Endothelial cell of umbilical vein (primary cell): ENCODE results near the gene SEC61A1. TPM values are rescaled to one million over a fixed set of nuclear protein-coding genes. Genes with fewer than 3 reads are reported as not detected.

ENCODE experiments used
- BruUV-seq: library from RNA; stranded (reverse); fragments of 400-500 nt; replicated peaks from 2 replicates; lab custom pipeline; 2021; lab: Mats Ljungman, UMichigan
- CTCF ChIA-PET: fragments of 300-600, 350-600 bp; sonication (Branson Sonifier 250); formaldehyde crosslinking; loops from one replicate; lab custom pipeline; 2021; ENCODE audit warnings: antibody characterized with exemption, inconsistent platforms; lab: Charles Lee
- POLR2A ChIA-PET: fragments of 300-600, 350-600 bp; sonication (Branson Sonifier 250); formaldehyde crosslinking; loops from one replicate; lab custom pipeline; 2021; ENCODE audit warnings: antibody characterized with exemption, inconsistent platforms; lab: Charles Lee
- DNase-seq: peaks from one replicate; pipeline ENCODE4 v3.0.0-alpha.2; 2011; ENCODE audit warnings: low read depth, low spot score
- FAIRE-seq: peaks from 2 replicates; lab custom pipeline; 2011; peaks lifted over from hg19 to GRCh38; lab: Jason Lieb, UNC
- H2AFZ ChIP-seq: 2 replicates; pipeline ENCODE4 v1.6.0; 2012; ENCODE audit warnings: low read depth, low read length, control low read depth, inconsistent platforms
- H3K27ac ChIP-seq: 2 replicates; pipeline ENCODE4 v1.5.1; 2011; ENCODE audit warnings: low read depth, mild to moderate bottlenecking, control low read depth, low read length, moderate library complexity; ENCODE audit not compliant: insufficient read depth
- H3K27me3 ChIP-seq, 2 experiments: 2 replicates each; pipeline versions ENCODE4 v1.6.0 to v1.6.1; 2011; ENCODE audit warnings: low read length in 2 of 2, mixed read lengths in 1 of 2; ENCODE audit not compliant: control insufficient read depth in 2 of 2, insufficient read depth in 2 of 2
- H3K36me3 ChIP-seq, 2 experiments: 2 replicates in 1 of 2; 3 replicates in 1 of 2; pipeline ENCODE4 v1.5.1; 2011; ENCODE audit warnings: low read length in 2 of 2, mild to moderate bottlenecking in 1 of 2, moderate library complexity in 1 of 2; ENCODE audit not compliant: control insufficient read depth in 2 of 2, insufficient read depth in 2 of 2; ENCODE audit errors: extremely low read depth in 1 of 2
- H3K4me1 ChIP-seq: 3 replicates; pipeline ENCODE4 v1.5.1; 2011; ENCODE audit warnings: mild to moderate bottlenecking, low read length; ENCODE audit not compliant: control insufficient read depth, insufficient read depth; ENCODE audit errors: extremely low read depth
- H3K4me2 ChIP-seq: 2 replicates; pipeline ENCODE4 v1.6.1; 2011; ENCODE audit warnings: low read length, control low read depth, mixed read lengths; ENCODE audit not compliant: insufficient read depth
- H3K4me3 ChIP-seq, 3 experiments: fragments of 200-600 bp in 1 of 3; sonication (generic), shearing (Covaris generic) in 1 of 3; replicated peaks in 1 of 3; 2 replicates each; pipeline ENCODE4 v1.5.1; 2011 to 2016; ENCODE audit warnings: control low read depth in 3 of 3, low read length in 3 of 3, mild to moderate bottlenecking in 2 of 3, inconsistent platforms in 1 of 3, low read depth in 1 of 3, moderate library complexity in 1 of 3; ENCODE audit not compliant: insufficient read depth in 1 of 3
- H3K79me2 ChIP-seq: 2 replicates; pipeline ENCODE4 v1.6.0; 2012; ENCODE audit warnings: low read length, inconsistent platforms; ENCODE audit not compliant: control insufficient read depth, insufficient read depth
- H3K9ac ChIP-seq: replicated peaks from 2 replicates; pipeline ENCODE3; 2011; ENCODE audit warnings: low read length, control low read depth; ENCODE audit not compliant: insufficient read depth; ENCODE audit errors: extremely low read depth
- H3K9me1 ChIP-seq: replicated peaks from 3 replicates; pipeline ENCODE4 v1.6.0; 2011; ENCODE audit warnings: mild to moderate bottlenecking, low read length; ENCODE audit not compliant: control insufficient read depth, insufficient read depth; ENCODE audit errors: extremely low read depth
- H3K9me3 ChIP-seq: replicated peaks from 2 replicates; pipeline ENCODE4 v1.5.1; 2012; ENCODE audit warnings: low read length, inconsistent platforms; ENCODE audit not compliant: control insufficient read depth, insufficient read depth
- H4K20me1 ChIP-seq: replicated peaks from 2 replicates; pipeline ENCODE3; 2011; ENCODE audit warnings: mild to moderate bottlenecking, low read length; ENCODE audit not compliant: control insufficient read depth, insufficient read depth; ENCODE audit errors: extremely low read depth
- CTCF ChIP-seq, 2 donors: IDR thresholded peaks; 1 replicate in 1 of 2; 2 replicates in 1 of 2; pipeline ENCODE4 v1.5.1; 2011; ENCODE audit warnings: low read length in 2 of 2, mild to moderate bottlenecking in 2 of 2, moderate library complexity in 2 of 2, control low read depth in 1 of 2, inconsistent platforms in 1 of 2, low read depth in 1 of 2; ENCODE audit not compliant: insufficient read depth in 1 of 2; ENCODE audit errors: extremely low read depth in 1 of 2
- EZH2 ChIP-seq: IDR thresholded peaks from 2 replicates; pipeline ENCODE4 v1.6.1; 2012; ENCODE audit warnings: borderline replicate concordance, low read depth, mild to moderate bottlenecking, moderate library complexity, low read length, inconsistent platforms; ENCODE audit not compliant: severe bottlenecking
- FOS ChIP-seq: IDR thresholded peaks from 2 replicates; pipeline ENCODE4 v1.6.1; 2011; ENCODE audit warnings: mild to moderate bottlenecking, low read length, moderate library complexity, borderline replicate concordance; ENCODE audit not compliant: insufficient read depth
- GATA2 ChIP-seq: IDR thresholded peaks from 2 replicates; pipeline ENCODE4 v1.7.0; 2011; ENCODE audit warnings: low read depth, mild to moderate bottlenecking, moderate library complexity, mixed read lengths, low read length; ENCODE audit not compliant: insufficient read length, insufficient read depth
- JUN ChIP-seq: IDR thresholded peaks from 2 replicates; pipeline ENCODE4 v1.6.1; 2011; ENCODE audit warnings: borderline replicate concordance, low read depth; ENCODE audit not compliant: insufficient read length, insufficient read depth
- MYC ChIP-seq: IDR thresholded peaks from one replicate; pipeline ENCODE4 v1.6.1; 2011; ENCODE audit warnings: mild to moderate bottlenecking, low read depth, low read length
- POLR2A ChIP-seq: IDR thresholded peaks from 2 replicates; pipeline ENCODE4 v1.6.1; 2012; ENCODE audit warnings: low read depth, mild to moderate bottlenecking, control low read depth, low read length
- POLR2AphosphoS5 ChIP-seq: IDR thresholded peaks from 2 replicates; pipeline ENCODE4 v1.6.1; 2012; ENCODE audit warnings: low read depth, mild to moderate bottlenecking, control low read depth, low read length, moderate library complexity; ENCODE audit not compliant: insufficient read depth
- dilution Hi-C: fragments of 300-500 bp; cut with MboI; formaldehyde crosslinking; loops from one replicate; pipeline ENCODE4 v1.15.0; 2019; ENCODE audit warnings: low sequenced_read_pairs; ENCODE audit not compliant: extremely low pct_ligation_motif_present
- intact Hi-C: fragments of 100-400 bp; cut with micrococcal nuclease; formaldehyde crosslinking; loops from one replicate; pipeline ENCODE4 v1.10.0; 2022
- polyA plus RNA-seq, 4 experiments: library from polyadenylated mRNA; depleted of rRNA in 3 of 4; stranded (reverse) in 3 of 4; unstranded in 1 of 4; fragments of >200 nt; gene quantifications; 2 replicates each; pipeline versions ENCODE4 v1.2.1 to v1.2.3, GENCODE V29; 2011 to 2012; ENCODE audit warnings: missing spikeins in 1 of 4
- total RNA-seq: library from RNA; stranded (reverse); gene quantifications from 2 replicates; pipeline ENCODE4 v1.2.3, GENCODE V29; 2021
- TF ChIP-seq, protein P1 (sequence below): IDR thresholded peaks from 2 replicates; pipeline ENCODE4 v1.6.1; 2011; ENCODE audit not compliant: insufficient read depth, insufficient read length

Gene SEC61A1
- total and polyA plus RNA-seq, 2 donors (not counting 3 experiments of a cell fraction or from before 2014, with no cell fraction given): 307 to 312 TPM

DNA sequence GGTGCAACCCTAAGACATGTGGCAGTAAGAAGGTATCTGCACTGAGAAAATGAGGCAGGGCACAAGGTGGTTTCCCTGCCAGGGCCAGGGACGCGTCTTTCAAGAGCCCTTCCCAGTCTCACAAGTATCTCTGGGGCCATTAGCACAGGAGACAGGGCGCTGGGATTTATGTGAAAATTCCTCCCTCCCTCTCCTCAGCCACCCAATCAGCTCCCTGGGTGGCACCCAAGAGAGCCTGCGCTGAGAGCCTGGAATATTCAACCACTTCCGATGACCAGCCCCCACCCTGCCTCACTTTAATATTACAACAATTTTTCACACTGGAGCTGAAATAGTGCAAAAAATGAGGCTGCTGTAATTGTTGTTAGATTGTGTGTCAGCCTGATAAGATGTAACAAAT is 26.1 kb downstream of the SEC61A1 start:
- H3K9me3 ChIP-seq: no peaks in the 10 kb centered on the region
- CTCF ChIA-PET: no interaction called here
- no peaks in the 10 kb centered on the region for H4K20me1 ChIP-seq
- no peak overlapping the region for H3K27ac ChIP-seq
- H3K36me3 ChIP-seq: peaks cover 0 to 13% of the 10 kb centered on the region in 2 experiments
- no peak overlapping the region for H3K4me2 ChIP-seq
- H3K9me1 ChIP-seq: no peaks in the 10 kb centered on the region
- DNase-seq (no peak), FAIRE-seq (no peak)
- BruUV-seq: no TSS peak
- H3K9ac ChIP-seq: no peak overlapping the region
- dilution Hi-C loops (no loop called here), intact Hi-C loops (loop anchor here (5.0 kb wide), 1 partner anchor 404 kb away; no protein-coding TSS in a partner anchor)
- no peak overlapping the region for H2AFZ ChIP-seq
- POLR2A ChIA-PET: no interaction called here
- peaks cover 38% of the 10 kb centered on the region for H3K4me1 ChIP-seq
- no peaks in the 10 kb centered on the region for H3K27me3 ChIP-seq
- H3K79me2 ChIP-seq: no peaks in the 10 kb centered on the region
- no peak for TF ChIP-seq FOS
- no peak for TF ChIP-seq EZH2
- no peak for TF ChIP-seq MYC
- no peak for TF ChIP-seq CTCF (IDR thresholded peaks at IDR 0.05; ENCODE audit: extremely low read depth in 1 of 2, insufficient read depth in 1 of 2, low read depth in 1 of 2, low read length in 2 of 2)
- no peak for TF ChIP-seq JUN
- TF ChIP-seq GATA2: no peak
- no peak for TF ChIP-seq POLR2AphosphoS5
- TF ChIP-seq POLR2A: no peak
- TF ChIP-seq, protein P1, sequence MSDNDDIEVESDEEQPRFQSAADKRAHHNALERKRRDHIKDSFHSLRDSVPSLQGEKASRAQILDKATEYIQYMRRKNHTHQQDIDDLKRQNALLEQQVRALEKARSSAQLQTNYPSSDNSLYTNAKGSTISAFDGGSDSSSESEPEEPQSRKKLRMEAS: no peak
- H3K4me3 ChIP-seq: no peak overlapping the region
